HG02970 (cell line): Measurements from ENCODE around the gene CDK18.

Experiments
- ATAC-seq: cut with Tn5 transposase; IDR thresholded peaks from one replicate; pipeline ENCODE4 v1.9.1; 2021; ENCODE audit warnings: mild to moderate bottlenecking, moderate library complexity, moderate number of reproducible peaks; ENCODE audit not compliant: unreplicated experiment, low FRiP score

Gene CDK18

GRCh38 chr1:205520709-205521108 is 16.2 kb downstream of the CDK18 start:
- no peak for ATAC-seq

GRCh38 chr1:205521686-205522085 is 17.2 kb downstream of the CDK18 start:
- no peak for ATAC-seq

- ATAC-seq = no peak
Observed at GRCh38 chr1:205522692-205523091, 18.2 kb downstream of the CDK18 start.

- ATAC-seq = no peak
Observed at GRCh38 chr1:205523261-205523890, 18.9 kb downstream of the CDK18 start.

GRCh38 chr1:205523891-205524793 is 19.7 kb downstream of the CDK18 start:
- no peak for ATAC-seq

- no peak for ATAC-seq
Observed at GRCh38 chr1:205524794-205525101, 20.3 kb downstream of the CDK18 start.

- ATAC-seq = no peak
Observed at GRCh38 chr1:205525495-205526285, 21.2 kb downstream of the CDK18 start.

GRCh38 chr1:205526431-205526830 is 22.0 kb downstream of the CDK18 start:
- ATAC-seq = no peak

GRCh38 chr1:205527931-205528330 is 23.5 kb downstream of the CDK18 start:
- no peak for ATAC-seq

GRCh38 chr1:205528446-205528886 is 24.0 kb downstream of the CDK18 start:
- no peak for ATAC-seq

GRCh38 chr1:205528887-205529825 is 24.7 kb downstream of the CDK18 start:
- ATAC-seq = no peak

GRCh38 chr1:205530116-205530515 is 25.6 kb downstream of the CDK18 start:
- ATAC-seq = no peak

- no peak for ATAC-seq
Observed at GRCh38 chr1:205531191-205532025, 26.9 kb downstream of the CDK18 start.

GRCh38 chr1:205532026-205532898 is 27.8 kb downstream of the CDK18 start:
- no peak for ATAC-seq

- no peak for ATAC-seq
Observed at GRCh38 chr1:205532996-205533735, 28.7 kb downstream of the CDK18 start.

- no peak for ATAC-seq
Observed at GRCh38 chr1:205533748-205534443, 29.4 kb downstream of the CDK18 start.

GRCh38 chr1:205534444-205534985 is 30.0 kb downstream of the CDK18 start:
- ATAC-seq = no peak
